GM23338 (cell line): ENCODE measurements around the gene OVCH1. TPM values are rescaled to one million over a fixed set of nuclear protein-coding genes. Genes with fewer than 3 reads are reported as not detected.
"Not testable (repeated sequence)": the region's sequence is repeated elsewhere in the genome, so short reads cannot be mapped to it uniquely, and the experiment has no call there.

Source experiments
- ATAC-seq: fragments of 200-7000 bp; cut with Tn5 transposase; 3 replicates; pipeline ENCODE4 v1.9.1; 2020
- DNase-seq: peaks from one replicate; pipeline ENCODE4 v3.0.0-alpha.2; 2015; ENCODE audit warnings: low spot score
- H2AFZ ChIP-seq: fragments of 200-600 bp; sonication (generic); 2 replicates; pipeline ENCODE4 v1.8.0; 2016; ENCODE audit warnings: antibody characterized with exemption, mild to moderate bottlenecking, moderate library complexity
- H3F3A ChIP-seq: fragments of 200-600 bp; sonication (generic); replicated peaks from 2 replicates; pipeline ENCODE4 v1.8.0; 2017; ENCODE audit warnings: antibody characterized with exemption, mixed run types, low read depth
- H3K27ac ChIP-seq: fragments of 200-600 bp; sonication (generic); 2 replicates; pipeline ENCODE4 v1.6.1; 2016; ENCODE audit warnings: low read depth
- H3K27me3 ChIP-seq: fragments of 200-600 bp; sonication (generic); 2 replicates; pipeline ENCODE4 v1.8.0; 2016; ENCODE audit warnings: mild to moderate bottlenecking, mixed run types, moderate library complexity; ENCODE audit not compliant: insufficient read depth
- H3K36me3 ChIP-seq: fragments of 200-600 bp; sonication (generic); 2 replicates; pipeline ENCODE4 v1.8.0; 2016; ENCODE audit warnings: mild to moderate bottlenecking; ENCODE audit not compliant: insufficient read depth
- H3K4me1 ChIP-seq: fragments of 200-600 bp; sonication (generic); 2 replicates; pipeline ENCODE4 v1.8.0; 2016; ENCODE audit warnings: mild to moderate bottlenecking, moderate library complexity; ENCODE audit not compliant: insufficient read depth
- H3K4me2 ChIP-seq: fragments of 200-600 bp; sonication (generic); 2 replicates; pipeline ENCODE4 v1.7.1; 2017; ENCODE audit warnings: mixed run types
- H3K4me3 ChIP-seq: fragments of 200-600 bp; sonication (generic); 2 replicates; pipeline ENCODE4 v1.6.1; 2016; ENCODE audit warnings: mixed run types
- H3K79me2 ChIP-seq: fragments of 200-600 bp; sonication (generic); replicated peaks from 2 replicates; pipeline ENCODE4 v1.8.0; 2017; ENCODE audit warnings: mild to moderate bottlenecking; ENCODE audit not compliant: insufficient read depth
- H3K9me2 ChIP-seq: fragments of 200-600 bp; sonication (generic); 2 replicates; pipeline ENCODE4 v1.8.0; 2017; ENCODE audit not compliant: insufficient read depth
- H4K20me1 ChIP-seq: fragments of 200-600 bp; sonication (generic); replicated peaks from 2 replicates; pipeline ENCODE4 v1.8.0; 2017; ENCODE audit warnings: mild to moderate bottlenecking; ENCODE audit not compliant: insufficient read depth
- H3K27ac Mint-ChIP-seq: 2 replicates; pipeline ENCODE4 v1.8.0; 2020; ENCODE audit warnings: inconsistent platforms, mild to moderate bottlenecking, moderate library complexity, mixed read lengths
- H3K27me3 Mint-ChIP-seq: 3 replicates; pipeline ENCODE4 v1.8.0; 2022; ENCODE audit warnings: low read depth, mild to moderate bottlenecking, moderate library complexity, mixed read lengths, inconsistent platforms; ENCODE audit not compliant: insufficient read depth, poor library complexity
- H3K36me3 Mint-ChIP-seq: 3 replicates; pipeline ENCODE4 v1.8.0; 2021; ENCODE audit warnings: low read depth, mild to moderate bottlenecking, inconsistent platforms, moderate library complexity, mixed read lengths
- H3K4me1 Mint-ChIP-seq: 3 replicates; pipeline ENCODE4 v1.8.0; 2020; ENCODE audit warnings: mild to moderate bottlenecking, inconsistent platforms, mixed read lengths
- H3K4me3 Mint-ChIP-seq: 3 replicates; pipeline ENCODE4 v1.8.0; 2021; ENCODE audit warnings: moderate library complexity, mild to moderate bottlenecking, inconsistent platforms, mixed read lengths
- H3K9me3 Mint-ChIP-seq: 3 replicates; pipeline ENCODE4 v1.8.0; 2020; ENCODE audit warnings: moderate library complexity, mild to moderate bottlenecking, inconsistent platforms, mixed read lengths
- CREB1 ChIP-seq: fragments of 250-450 bp; sonication (Bioruptor Pico); IDR thresholded peaks from 2 replicates; pipeline ENCODE4 v1.5.0; 2020; ENCODE audit warnings: low read depth, mild to moderate bottlenecking, moderate library complexity
- EZH2 ChIP-seq: fragments of 200-600 bp; sonication (generic); IDR thresholded peaks from one replicate; pipeline ENCODE4 v1.8.0; 2017; ENCODE audit warnings: antibody characterized with exemption, mild to moderate bottlenecking, low read depth; ENCODE audit not compliant: unreplicated experiment
- STAT1 ChIP-seq: IDR thresholded peaks from one replicate; pipeline ENCODE4 v1.6.1; 2016; ENCODE audit warnings: antibody characterized with exemption; ENCODE audit not compliant: unreplicated experiment
- ZNF331 ChIP-seq: fragments of 250-450 bp; sonication (Bioruptor Pico); IDR thresholded peaks from 2 replicates; pipeline ENCODE4 v1.5.0; 2020; ENCODE audit warnings: low read depth, mild to moderate bottlenecking, moderate library complexity
- ZNF462 ChIP-seq: fragments of 250-450 bp; sonication (Bioruptor Pico); IDR thresholded peaks from 2 replicates; pipeline ENCODE4 v1.5.0; 2020; ENCODE audit warnings: mild to moderate bottlenecking, moderate library complexity
- polyA plus RNA-seq: library from polyadenylated mRNA; unstranded; fragments of >200 nt; fragmentation: Nextera tagmentation; extraction: Ambion mirVana; gene quantifications from 2 replicates; pipeline ENCODE4 v1.2.1, GENCODE V29; 2016
- total RNA-seq: library from RNA; depleted of rRNA; stranded (reverse); fragments of >200 nt; shearing (Covaris generic); gene quantifications from 2 replicates; pipeline ENCODE4 v1.2.3, GENCODE V29; 2014
- TF ChIP-seq, protein P1 (sequence below): IDR thresholded peaks from 2 replicates; pipeline ENCODE4 v1.6.1; 2016; ENCODE audit warnings: antibody characterized with exemption

The OVCH1 gene
- total and polyA plus RNA-seq, 2 experiments from 2014 or later, result not detected

DNA sequence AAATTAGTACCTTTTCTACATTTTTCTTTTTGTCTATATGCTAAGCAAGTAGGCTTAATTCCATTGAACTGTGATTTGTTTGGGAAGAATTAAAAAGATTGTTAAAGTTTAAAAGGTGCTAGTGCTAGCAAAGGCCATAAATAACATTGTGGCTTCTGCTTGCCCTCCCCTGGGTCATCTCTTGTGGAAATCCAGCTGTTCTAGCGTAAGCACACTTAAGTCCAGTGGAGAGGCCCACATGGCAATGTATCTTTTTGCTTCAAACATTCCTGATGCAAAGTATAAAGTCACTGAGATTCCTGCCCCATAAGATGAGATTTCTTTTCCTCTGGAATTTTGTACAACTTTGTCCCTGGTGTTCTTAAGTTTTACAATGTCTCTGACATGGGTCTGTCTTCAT, 102.1 kb downstream of the OVCH1 start:
- no peak overlapping the region for H2AFZ ChIP-seq
- ATAC-seq (no peak), DNase-seq (no peak)
- no peaks in the 10 kb centered on the region for H3K4me1 ChIP-seq
- H3K36me3 ChIP-seq, result no peaks in the 10 kb centered on the region
- H3K9me2 ChIP-seq, result no peaks in the 10 kb centered on the region
- TF ChIP-seq CREB1, result no peak
- no peak for TF ChIP-seq ZNF462 (CRISPR knock-in tag)
- no peak for TF ChIP-seq ZNF331
- TF ChIP-seq EZH2, result no peak
- no peak for TF ChIP-seq STAT1
- TF ChIP-seq, protein P1, sequence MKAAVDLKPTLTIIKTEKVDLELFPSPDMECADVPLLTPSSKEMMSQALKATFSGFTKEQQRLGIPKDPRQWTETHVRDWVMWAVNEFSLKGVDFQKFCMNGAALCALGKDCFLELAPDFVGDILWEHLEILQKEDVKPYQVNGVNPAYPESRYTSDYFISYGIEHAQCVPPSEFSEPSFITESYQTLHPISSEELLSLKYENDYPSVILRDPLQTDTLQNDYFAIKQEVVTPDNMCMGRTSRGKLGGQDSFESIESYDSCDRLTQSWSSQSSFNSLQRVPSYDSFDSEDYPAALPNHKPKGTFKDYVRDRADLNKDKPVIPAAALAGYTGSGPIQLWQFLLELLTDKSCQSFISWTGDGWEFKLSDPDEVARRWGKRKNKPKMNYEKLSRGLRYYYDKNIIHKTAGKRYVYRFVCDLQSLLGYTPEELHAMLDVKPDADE, result no peak
- Mint-ChIP-seq H3K4me1 (no peaks in the 10 kb centered on the region), H3K27me3 (peaks cover 2% of the 10 kb centered on the region), H3K36me3 (no peaks in the 10 kb centered on the region), H3K9me3 (no peaks in the 10 kb centered on the region), H3K27ac (no peak overlapping the region), H3K4me3 (no peak overlapping the region)
- H3K79me2 ChIP-seq, result no peaks in the 10 kb centered on the region
- no peaks in the 10 kb centered on the region for H3F3A ChIP-seq
- H3K27ac ChIP-seq, result no peak overlapping the region
- no peak overlapping the region for H3K4me2 ChIP-seq
- H4K20me1 ChIP-seq, result no peaks in the 10 kb centered on the region
- H3K4me3 ChIP-seq, result no peak overlapping the region
- H3K27me3 ChIP-seq, result no peaks in the 10 kb centered on the region

GRCh38 chr12:29390419-29390818, 107.1 kb downstream of the OVCH1 start:
- H3F3A ChIP-seq, H3K4me1 Mint-ChIP-seq, H3K27me3 Mint-ChIP-seq, H3K4me2 ChIP-seq, DNase-seq, H3K4me1 ChIP-seq, H3K27me3 ChIP-seq, H4K20me1 ChIP-seq, H3K79me2 ChIP-seq, H3K36me3 Mint-ChIP-seq, H2AFZ ChIP-seq, H3K4me3 Mint-ChIP-seq, ATAC-seq, H3K27ac Mint-ChIP-seq, H3K9me2 ChIP-seq, H3K36me3 ChIP-seq, H3K4me3 ChIP-seq, H3K9me3 Mint-ChIP-seq, H3K27ac ChIP-seq: not testable (repeated sequence)
